Measurements from ENCODE around the gene GFY.

Gene GFY

GRCh38 chr19:49427339-49427738 lies 2.2 kb downstream of the GFY start:
- H3K4me3 ChIP-seq (ENCODE audit: low read depth, low read length): no peak overlapping the region
- no peak for TF ChIP-seq CTCF (IDR thresholded peaks at IDR 0.05; ENCODE audit: low read depth, low read length, missing control alignments)
- no peak for DNase-seq (ENCODE audit: low read depth)

GRCh38 chr19:49427855-49428546 lies 2.8 kb downstream of the GFY start:
- no peak for TF ChIP-seq CTCF (IDR thresholded peaks at IDR 0.05; ENCODE audit: low read depth, low read length, missing control alignments)
- no peak overlapping the region for H3K4me3 ChIP-seq (ENCODE audit: low read depth, low read length)
- DNase-seq (ENCODE audit: low read depth): no peak

GRCh38 chr19:49428547-49429451 lies 3.6 kb downstream of the GFY start:
- no peak overlapping the region for H3K4me3 ChIP-seq (ENCODE audit: low read depth, low read length)
- TF ChIP-seq CTCF (IDR thresholded peaks at IDR 0.05; ENCODE audit: low read depth, low read length, missing control alignments): no peak
- no peak for DNase-seq (ENCODE audit: low read depth)

- H3K4me3 ChIP-seq (ENCODE audit: low read depth, low read length): no peak overlapping the region
- DNase-seq (ENCODE audit: low read depth): no peak
- no peak for TF ChIP-seq CTCF (IDR thresholded peaks at IDR 0.05; ENCODE audit: low read depth, low read length, missing control alignments)
Observed at GRCh38 chr19:49430172-49430677, 5.0 kb downstream of the GFY start.

- no peak overlapping the region for H3K4me3 ChIP-seq (ENCODE audit: low read depth, low read length)
- peak; percentile 49 for TF ChIP-seq CTCF (IDR thresholded peaks at IDR 0.05; ENCODE audit: low read depth, low read length, missing control alignments)
Observed at GRCh38 chr19:49430678-49431329, 5.6 kb downstream of the GFY start.

GRCh38 chr19:49431330-49431749 lies 6.2 kb downstream of the GFY start:
- TF ChIP-seq CTCF (IDR thresholded peaks at IDR 0.05; ENCODE audit: low read depth, low read length, missing control alignments): no peak
- H3K4me3 ChIP-seq (ENCODE audit: low read depth, low read length): no peak overlapping the region
- DNase-seq (ENCODE audit: low read depth): no peak

More at GRCh38 chr19:49430678-49431329, 5.6 kb downstream of the GFY start:
- DNase-seq (ENCODE audit: low read depth): no peak

Data from GM12864 (cell line).